Mesendoderm (in vitro differentiated cells): ENCODE results near the gene PA2G4. TPM values are rescaled to one million over a fixed set of nuclear protein-coding genes. Genes with fewer than 3 reads are reported as not detected.
"Not testable (repeated sequence)": the region's sequence is repeated elsewhere in the genome, so short reads cannot be mapped to it uniquely, and the experiment has no call there.

Source experiments
- DNase-seq: peaks from one replicate; pipeline ENCODE4 v3.0.0; 2013
- H2AK5ac ChIP-seq: 2 replicates; pipeline ENCODE4 v1.6.1; 2013; ENCODE audit warnings: low read length, inconsistent platforms
- H2BK120ac ChIP-seq: 2 replicates; pipeline ENCODE4 v1.6.1; 2013; ENCODE audit warnings: low read depth, mild to moderate bottlenecking, low read length, moderate library complexity, mixed read lengths
- H2BK15ac ChIP-seq: replicated peaks from 2 replicates; pipeline ENCODE4 v1.6.1; 2013; ENCODE audit warnings: low read depth, mild to moderate bottlenecking, moderate library complexity
- H2BK5ac ChIP-seq: 2 replicates; pipeline ENCODE4 v1.6.1; 2013; ENCODE audit warnings: low read length, inconsistent platforms
- H3K18ac ChIP-seq: 2 replicates; pipeline ENCODE4 v1.6.1; 2013; ENCODE audit warnings: mild to moderate bottlenecking, low read length, mixed read lengths
- H3K23ac ChIP-seq: one replicate; pipeline ENCODE4 v1.6.1; 2013; ENCODE audit warnings: low read length
- H3K27ac ChIP-seq: 2 replicates; pipeline ENCODE4 v1.5.1; 2013; ENCODE audit warnings: low read depth, mild to moderate bottlenecking, inconsistent platforms, low read length, moderate library complexity
- H3K27me3 ChIP-seq: 2 replicates; pipeline ENCODE4 v1.6.1; 2013; ENCODE audit warnings: low read length, control low read depth, mild to moderate bottlenecking, inconsistent platforms; ENCODE audit not compliant: insufficient read depth, poor library complexity
- H3K36me3 ChIP-seq: 2 replicates; pipeline ENCODE4 v1.6.1; 2013; ENCODE audit warnings: low read length, inconsistent platforms; ENCODE audit not compliant: control insufficient read depth, insufficient read depth
- H3K4ac ChIP-seq: one replicate; pipeline ENCODE4 v1.6.1; 2013; ENCODE audit warnings: low read depth, mild to moderate bottlenecking, low read length, moderate library complexity
- H3K4me1 ChIP-seq: 2 replicates; pipeline ENCODE4 v1.6.1; 2013; ENCODE audit warnings: low read depth, low read length, inconsistent platforms; ENCODE audit not compliant: control insufficient read depth
- H3K4me2 ChIP-seq: 2 replicates; pipeline ENCODE4 v1.6.1; 2013; ENCODE audit warnings: low read length
- H3K4me3 ChIP-seq: 2 replicates; pipeline ENCODE4 v1.5.1; 2013; ENCODE audit warnings: mild to moderate bottlenecking, low read length
- H3K56ac ChIP-seq: one replicate; pipeline ENCODE4 v1.6.1; 2013; ENCODE audit warnings: low read length
- H3K79me1 ChIP-seq: 2 replicates; pipeline ENCODE4 v1.6.1; 2013; ENCODE audit warnings: low read length, inconsistent platforms
- H3K79me2 ChIP-seq: 2 replicates; pipeline ENCODE4 v1.6.1; 2013; ENCODE audit warnings: mild to moderate bottlenecking, low read length; ENCODE audit not compliant: control insufficient read depth, insufficient read depth
- H3K9ac ChIP-seq: 2 replicates; pipeline ENCODE4 v1.6.1; 2013; ENCODE audit warnings: low read length, inconsistent platforms
- H4K5ac ChIP-seq: one replicate; pipeline ENCODE4 v1.6.1; 2013; ENCODE audit warnings: low read length
- H4K8ac ChIP-seq: one replicate; pipeline ENCODE4 v1.6.1; 2013; ENCODE audit warnings: low read depth, mild to moderate bottlenecking, control low read depth, low read length, moderate library complexity
- WGBS: extraction: QIAGEN DNeasy Blood & Tissue Kit; methylation state at CpG from one replicate; pipeline ENCODE4 v1.1.7; 2013; ENCODE audit warnings: low lambda C conversion rate, missing lambda C conversion rate; ENCODE audit not compliant: insufficient coverage; ENCODE audit errors: extremely low coverage; 5-methylcytosine and 5-hydroxymethylcytosine counted together
- polyA plus RNA-seq, 2 experiments: library from polyadenylated mRNA; stranded (reverse); fragments of 200-250 nt; gene quantifications; one replicate each; pipeline ENCODE4 v1.2.3, GENCODE V29; 2013

Gene PA2G4
- 327 TPM for polyA plus RNA-seq (2013, experiment 1 of 2)
- 330 TPM for polyA plus RNA-seq (2013, experiment 2 of 2)

DNA sequence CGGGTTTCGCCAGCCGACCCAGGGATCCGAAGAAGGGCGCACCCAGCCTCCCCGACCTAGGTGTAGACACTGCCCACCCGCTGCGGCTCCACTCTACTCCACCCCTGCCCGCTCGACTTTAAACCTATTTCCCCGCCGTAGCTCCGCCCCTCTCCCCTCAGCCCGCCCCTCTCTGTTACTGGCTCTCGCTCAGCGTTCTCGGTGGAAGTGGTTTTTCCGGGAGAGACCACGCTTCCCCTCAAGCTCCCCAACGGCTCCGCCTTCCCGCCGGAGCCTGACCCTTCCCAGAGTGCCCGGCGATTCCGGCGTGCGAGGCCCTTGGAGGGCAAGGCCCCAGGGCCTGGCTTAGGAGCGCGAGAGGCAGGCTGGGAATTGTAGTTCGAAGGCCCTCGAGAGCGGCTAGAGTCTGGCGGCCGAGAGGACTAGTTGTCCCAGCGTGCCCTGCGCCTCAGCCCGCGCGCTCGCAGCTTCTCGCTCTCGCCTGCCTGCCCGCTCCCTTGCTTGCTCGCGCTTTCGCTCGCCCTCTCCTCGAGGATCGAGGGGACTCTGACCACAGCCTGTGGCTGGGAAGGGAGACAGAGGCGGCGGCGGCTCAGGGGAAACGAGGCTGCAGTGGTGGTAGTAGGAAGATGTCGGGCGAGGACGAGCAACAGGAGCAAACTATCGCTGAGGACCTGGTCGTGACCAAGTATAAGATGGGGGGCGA is at the start of gene PA2G4:
Gene PA2G4, plus strand, starts transcription at position 451 of the 706 bp plus-strand sequence. Its CDS starts 179 bp downstream, at position 630.
- Histone ChIP-seq H3K23ac (peak within 1 kb of the TSS; percentile 98), H3K27ac (peak within 1 kb of the TSS; percentile 93), H3K18ac (peak within 1 kb of the TSS; percentile 78), H2BK5ac (peak within 1 kb of the TSS; percentile 83), H4K8ac (peak within 1 kb of the TSS; percentile 43), H3K79me1 (peaks cover 2% of the 10 kb centered on the region), H4K5ac (no peak within 1 kb of the TSS), H3K79me2 (peaks cover 29% of the 10 kb centered on the region), H3K4ac (peak within 1 kb of the TSS; percentile 81), H3K56ac (peak within 1 kb of the TSS; percentile 100), H3K4me3 (peak within 1 kb of the TSS; percentile 93), H3K9ac (peak within 1 kb of the TSS; percentile 99), H3K4me2 (peak within 1 kb of the TSS; percentile 84), H2AK5ac (peak within 1 kb of the TSS; percentile 79), H2BK15ac (no peak within 1 kb of the TSS), H3K27me3 (no peaks in the 10 kb centered on the region), H2BK120ac (no peak within 1 kb of the TSS), H3K4me1 (peaks cover 2% of the 10 kb centered on the region), H3K36me3 (peaks cover 5% of the 10 kb centered on the region)
- peak; percentile 100 for DNase-seq
- no CpG with 5 or more reads among the region's 60 CpGs for WGBS

- not testable (repeated sequence) for H3K27me3 ChIP-seq, H4K8ac ChIP-seq, H2BK120ac ChIP-seq, H3K79me1 ChIP-seq, H3K4me3 ChIP-seq, H3K56ac ChIP-seq, H3K9ac ChIP-seq, H3K4me1 ChIP-seq, H2AK5ac ChIP-seq, H3K36me3 ChIP-seq, H2BK5ac ChIP-seq, H3K79me2 ChIP-seq, H3K18ac ChIP-seq, H2BK15ac ChIP-seq, H3K27ac ChIP-seq, H3K23ac ChIP-seq, H4K5ac ChIP-seq, H3K4me2 ChIP-seq, H3K4ac ChIP-seq
- DNase-seq: peak; percentile 73
- WGBS: no CpG with 5 or more reads among the region's 8 CpGs
Measured at GRCh38 chr12:56059964-56060363, 44.4 kb upstream of the PA2G4 start.

DNA sequence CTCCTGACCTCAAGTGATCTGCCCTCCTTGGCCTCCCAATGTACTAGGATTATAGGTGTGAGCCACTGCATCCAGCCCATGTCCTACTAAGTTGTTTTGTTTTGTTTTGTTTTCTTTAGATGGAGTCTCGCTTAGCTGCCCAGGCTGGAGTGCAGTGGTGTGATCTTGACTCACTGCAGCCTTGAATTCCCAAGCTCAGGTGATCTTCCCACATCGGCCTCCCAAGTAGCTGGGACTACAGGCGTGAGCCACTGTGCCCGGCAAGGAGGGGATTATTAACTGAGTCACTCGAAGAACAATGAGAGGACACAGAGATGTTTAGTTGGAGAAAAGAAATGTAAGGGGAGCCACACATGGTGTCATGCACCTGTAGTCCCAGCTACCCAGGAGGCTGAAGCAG is 42.4 kb upstream of the PA2G4 start:
- Histone ChIP-seq H3K56ac (no peak overlapping the region), H3K27ac (no peak overlapping the region), H3K4me2 (no peak overlapping the region), H3K79me2 (no peaks in the 10 kb centered on the region), H3K79me1 (no peaks in the 10 kb centered on the region), H2BK5ac (no peak overlapping the region), H2AK5ac (no peak overlapping the region), H3K36me3 (no peaks in the 10 kb centered on the region), H2BK15ac (no peak overlapping the region), H2BK120ac (no peak overlapping the region), H4K8ac (no peak overlapping the region), H3K4me1 (no peaks in the 10 kb centered on the region), H3K23ac (no peak overlapping the region), H3K4me3 (no peak overlapping the region), H3K4ac (no peak overlapping the region), H3K18ac (no peak overlapping the region), H3K27me3 (no peaks in the 10 kb centered on the region), H4K5ac (no peak overlapping the region), H3K9ac (no peak overlapping the region)
- DNase-seq: no peak
- WGBS: no CpG with 5 or more reads among the region's 5 CpGs

GRCh38 chr12:56062996-56063395 is 41.4 kb upstream of the PA2G4 start:
- no peak overlapping the region for H3K4ac ChIP-seq
- no peak overlapping the region for H2BK15ac ChIP-seq
- H3K4me1 ChIP-seq: no peaks in the 10 kb centered on the region
- H3K79me2 ChIP-seq: no peaks in the 10 kb centered on the region
- no peak overlapping the region for H3K56ac ChIP-seq
- H3K4me3 ChIP-seq: no peak overlapping the region
- H3K79me1 ChIP-seq: no peaks in the 10 kb centered on the region
- no peak overlapping the region for H2BK120ac ChIP-seq
- no peak overlapping the region for H2AK5ac ChIP-seq
- H3K18ac ChIP-seq: no peak overlapping the region
- no peak overlapping the region for H2BK5ac ChIP-seq
- H3K23ac ChIP-seq: no peak overlapping the region
- H3K27ac ChIP-seq: no peak overlapping the region
- H3K36me3 ChIP-seq: no peaks in the 10 kb centered on the region
- H4K5ac ChIP-seq: no peak overlapping the region
- DNase-seq: no peak
- H3K4me2 ChIP-seq: no peak overlapping the region
- H3K9ac ChIP-seq: no peak overlapping the region
- H4K8ac ChIP-seq: no peak overlapping the region
- no peaks in the 10 kb centered on the region for H3K27me3 ChIP-seq

GRCh38 chr12:56071648-56072047 is 32.7 kb upstream of the PA2G4 start:
- Histone ChIP-seq H3K9ac (no peak overlapping the region), H3K79me2 (no peaks in the 10 kb centered on the region), H4K5ac (no peak overlapping the region), H3K4ac (no peak overlapping the region), H4K8ac (no peak overlapping the region), H3K79me1 (no peaks in the 10 kb centered on the region), H2BK5ac (no peak overlapping the region), H3K27ac (no peak overlapping the region), H3K27me3 (no peaks in the 10 kb centered on the region), H3K23ac (no peak overlapping the region), H2AK5ac (no peak overlapping the region), H3K4me3 (no peak overlapping the region), H3K18ac (no peak overlapping the region), H3K4me2 (no peak overlapping the region), H3K4me1 (no peaks in the 10 kb centered on the region), H2BK15ac (no peak overlapping the region), H3K36me3 (no peaks in the 10 kb centered on the region), H2BK120ac (no peak overlapping the region), H3K56ac (no peak overlapping the region)
- WGBS: no CpG with 5 or more reads among the region's 4 CpGs
- no peak for DNase-seq

GRCh38 chr12:56074396-56074795 is 30.0 kb upstream of the PA2G4 start:
- no peak overlapping the region for H3K4ac ChIP-seq
- no peak overlapping the region for H3K9ac ChIP-seq
- H2BK120ac ChIP-seq: no peak overlapping the region
- no CpG with 5 or more reads among the region's 5 CpGs for WGBS
- H4K5ac ChIP-seq: no peak overlapping the region
- H3K27me3 ChIP-seq: no peaks in the 10 kb centered on the region
- H4K8ac ChIP-seq: no peak overlapping the region
- DNase-seq: no peak
- H3K79me1 ChIP-seq: no peaks in the 10 kb centered on the region
- H3K27ac ChIP-seq: no peak overlapping the region
- H2BK15ac ChIP-seq: no peak overlapping the region
- no peak overlapping the region for H2AK5ac ChIP-seq
- H3K23ac ChIP-seq: no peak overlapping the region
- H2BK5ac ChIP-seq: no peak overlapping the region
- H3K18ac ChIP-seq: no peak overlapping the region
- no peak overlapping the region for H3K4me3 ChIP-seq
- no peak overlapping the region for H3K56ac ChIP-seq
- H3K4me1 ChIP-seq: no peaks in the 10 kb centered on the region
- H3K79me2 ChIP-seq: no peaks in the 10 kb centered on the region
- no peaks in the 10 kb centered on the region for H3K36me3 ChIP-seq
- no peak overlapping the region for H3K4me2 ChIP-seq
